ENCODE measurements around the gene CLEC10A.
"Not testable (repeated sequence)": the region's sequence is repeated elsewhere in the genome, so short reads cannot be mapped to it uniquely, and the experiment has no call there.

CLEC10A gene

GRCh38 chr17:7108560-7108925 lies 28.5 kb upstream of the CLEC10A start:
- no peak for DNase-seq (ENCODE audit: low spot score)

- DNase-seq (ENCODE audit: low spot score), result no peak
Measured at GRCh38 chr17:7107795-7108559, 27.9 kb upstream of the CLEC10A start.

GRCh38 chr17:7107012-7107754 lies 27.1 kb upstream of the CLEC10A start:
- no peak for DNase-seq (ENCODE audit: low spot score)

- DNase-seq (ENCODE audit: low spot score), result no peak
Measured at GRCh38 chr17:7102421-7102820, 22.4 kb upstream of the CLEC10A start.

- DNase-seq (ENCODE audit: low spot score), result no peak
Measured at GRCh38 chr17:7101531-7101930, 21.5 kb upstream of the CLEC10A start.

GRCh38 chr17:7100641-7101379 lies 20.8 kb upstream of the CLEC10A start:
- not testable (repeated sequence) for DNase-seq (ENCODE audit: low spot score)

- DNase-seq (ENCODE audit: low spot score), result no peak
Measured at GRCh38 chr17:7098802-7099459, 18.9 kb upstream of the CLEC10A start.

- DNase-seq (ENCODE audit: low spot score), result no peak
Measured at GRCh38 chr17:7097940-7098339, 17.9 kb upstream of the CLEC10A start.

- DNase-seq (ENCODE audit: low spot score), result no peak
Measured at GRCh38 chr17:7095625-7096024, 15.6 kb upstream of the CLEC10A start.

- no peak for DNase-seq (ENCODE audit: low spot score)
Measured at GRCh38 chr17:7094652-7095019, 14.6 kb upstream of the CLEC10A start.

GRCh38 chr17:7091311-7092005 lies 11.4 kb upstream of the CLEC10A start:
- DNase-seq (ENCODE audit: low spot score), result not testable (repeated sequence)

GRCh38 chr17:7089570-7089969 lies 9.5 kb upstream of the CLEC10A start:
- not testable (repeated sequence) for DNase-seq (ENCODE audit: low spot score)

- DNase-seq (ENCODE audit: low spot score), result not testable (repeated sequence)
Measured at GRCh38 chr17:7088442-7088841, 8.4 kb upstream of the CLEC10A start.

GRCh38 chr17:7084088-7084487 lies 4.0 kb upstream of the CLEC10A start:
- no peak for DNase-seq (ENCODE audit: low spot score)

GRCh38 chr17:7083592-7083991 lies 3.5 kb upstream of the CLEC10A start:
- no peak for DNase-seq (ENCODE audit: low spot score)

GRCh38 chr17:7081341-7082062 lies 1.5 kb upstream of the CLEC10A start:
- no peak for DNase-seq (ENCODE audit: low spot score)

GRCh38 chr17:7080456-7081041 lies 498 bp upstream of the CLEC10A start:
- no peak for DNase-seq (ENCODE audit: low spot score)

- no peak for DNase-seq (ENCODE audit: low spot score)
Measured at GRCh38 chr17:7078711-7079110, 1.3 kb downstream of the CLEC10A start.

- no peak for DNase-seq (ENCODE audit: low spot score)
Measured at GRCh38 chr17:7077911-7078546, 2.0 kb downstream of the CLEC10A start.

- no peak for DNase-seq (ENCODE audit: low spot score)
Measured at GRCh38 chr17:7074931-7075330, 5.1 kb downstream of the CLEC10A start.
